GM19099 (cell line): ENCODE data around the gene ERF.
A peak's percentile ranks its signal among the peaks of the same experiment; 100 is the strongest.

Experiments used
- POLR2A ChIP-seq: IDR thresholded peaks from 3 replicates; pipeline ENCODE4 v1.6.1; 2011; ENCODE audit warnings: low read depth; ENCODE audit not compliant: insufficient read length; ENCODE audit errors: extremely low read depth

Gene ERF

DNA sequence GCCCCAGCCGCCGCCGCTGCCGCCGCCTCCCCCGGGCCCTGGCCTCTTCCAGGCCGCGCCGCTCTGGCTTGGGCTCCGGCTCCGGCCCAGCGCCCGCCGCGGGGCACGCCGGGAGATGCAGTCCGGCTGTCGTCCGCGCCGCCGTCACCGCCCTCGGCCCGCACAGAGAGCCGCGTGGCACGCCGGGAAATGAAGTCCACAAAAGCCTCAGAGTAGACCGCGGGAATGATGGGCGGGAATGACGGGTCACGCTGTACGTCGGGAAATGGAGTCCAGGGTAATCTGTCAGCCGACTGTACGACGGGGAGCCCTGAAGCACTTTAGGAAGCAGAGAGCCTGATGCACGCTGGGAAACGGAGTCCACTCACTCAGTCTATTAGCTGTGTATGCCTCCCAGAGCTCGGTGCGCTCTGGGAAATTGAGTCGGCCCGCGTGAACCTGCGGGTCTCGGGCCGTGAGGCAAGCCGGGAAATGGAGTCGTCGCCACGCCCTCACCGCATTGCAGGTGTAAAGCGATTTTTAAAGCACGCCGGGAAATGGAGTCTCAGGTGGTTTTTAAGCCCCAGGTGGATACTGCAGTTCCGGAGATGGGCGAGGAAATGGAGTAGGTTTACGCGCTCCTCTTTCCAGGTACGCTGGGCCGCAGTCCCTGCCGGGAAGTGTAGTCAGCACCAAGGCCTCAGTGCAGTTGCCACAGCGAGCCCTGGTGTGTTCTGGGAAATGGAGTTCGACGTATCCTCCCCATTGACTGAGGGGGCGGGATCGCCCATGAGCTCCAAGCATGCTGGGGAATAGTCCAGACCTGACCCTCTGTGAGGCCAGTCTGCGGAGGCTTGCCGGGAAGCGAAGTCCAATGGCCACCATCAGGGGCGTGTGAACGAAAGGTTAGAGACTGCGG lies 12.2 kb downstream of the ERF start, which contains the start of gene GSK3A:
Gene GSK3A (minus strand): TSS at position 91 of the 898 bp plus-strand sequence. CDS start 137 bp downstream, outside the sequence.
- peak; percentile 92 for TF ChIP-seq POLR2A

DNA sequence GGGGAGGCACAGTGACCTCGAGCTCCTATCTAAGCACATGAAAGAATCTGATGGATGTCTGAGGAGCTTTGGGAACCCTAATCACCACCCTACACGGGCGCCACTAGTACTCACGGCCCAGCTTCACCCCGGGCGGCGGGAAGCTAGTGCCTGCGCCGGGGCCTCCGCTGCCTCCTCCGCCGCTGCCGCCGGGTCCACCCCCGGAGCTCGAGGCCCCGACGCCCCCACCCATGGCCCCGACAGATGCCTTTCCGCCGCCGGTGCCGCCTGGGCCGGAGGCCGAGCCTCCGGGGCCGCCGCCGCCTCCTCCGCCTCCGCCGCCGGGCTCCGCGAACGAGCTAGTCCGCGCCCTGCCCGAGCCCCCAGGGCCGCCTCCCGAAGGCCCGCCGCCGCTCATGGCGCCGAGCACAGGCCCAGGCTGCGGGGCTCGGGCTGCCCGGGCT lies 12.8 kb downstream of the ERF start:
- TF ChIP-seq POLR2A, result no peak

GRCh38 chr19:42241279-42241678 lies 13.6 kb downstream of the ERF start:
- TF ChIP-seq POLR2A, result no peak

DNA sequence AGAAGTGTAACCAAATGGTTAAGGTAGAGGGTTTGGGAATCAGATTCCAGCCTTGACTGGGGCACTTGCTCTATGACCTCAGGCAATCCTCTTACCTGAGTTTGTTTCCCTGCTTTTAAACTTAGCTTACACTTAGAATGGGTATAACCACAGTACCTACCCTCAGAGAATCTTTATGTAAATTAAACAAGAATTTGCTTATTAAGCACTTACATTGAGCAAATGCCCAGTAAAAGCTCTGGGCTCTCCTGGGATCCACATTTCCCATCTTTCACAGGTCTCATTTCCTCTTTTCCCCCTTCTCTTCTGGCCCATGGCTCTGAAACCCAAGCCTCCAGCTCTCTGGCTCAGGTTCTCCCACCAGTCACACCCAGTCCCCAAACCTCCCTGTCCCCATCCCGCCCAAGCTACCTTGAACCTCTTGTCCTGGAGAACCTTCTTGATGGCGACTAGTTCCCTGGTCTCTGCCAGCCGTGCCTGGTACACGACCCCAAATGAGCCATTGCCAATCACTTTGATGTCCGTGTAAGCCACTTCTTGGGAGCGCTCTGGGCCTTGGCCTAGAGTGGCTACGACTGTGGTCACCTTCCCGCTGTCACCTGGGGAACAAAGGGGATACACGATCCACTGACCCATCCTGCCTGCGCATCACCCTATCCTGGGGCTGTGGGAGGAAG lies 15.2 kb downstream of the ERF start:
- no peak for TF ChIP-seq POLR2A

DNA sequence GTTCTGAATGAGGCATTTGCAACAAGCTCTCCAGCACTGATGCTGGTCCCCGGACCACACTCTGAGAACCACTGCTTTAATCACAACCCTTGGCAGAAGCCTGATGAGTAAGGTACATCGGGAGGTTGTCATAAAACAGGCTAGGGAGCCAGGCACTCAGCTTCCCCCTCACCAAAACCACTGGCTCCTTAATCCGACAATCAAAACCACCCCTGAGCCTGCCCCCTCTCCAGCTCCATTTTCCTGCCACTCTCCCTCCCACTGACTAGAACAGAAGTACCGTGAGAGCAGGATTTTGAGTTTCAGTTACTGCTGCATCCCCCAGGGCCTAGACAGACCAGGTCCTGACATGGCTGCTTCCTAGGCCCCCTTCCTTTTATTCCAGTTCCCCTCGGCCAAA lies 19.7 kb downstream of the ERF start:
- TF ChIP-seq POLR2A, result no peak

DNA sequence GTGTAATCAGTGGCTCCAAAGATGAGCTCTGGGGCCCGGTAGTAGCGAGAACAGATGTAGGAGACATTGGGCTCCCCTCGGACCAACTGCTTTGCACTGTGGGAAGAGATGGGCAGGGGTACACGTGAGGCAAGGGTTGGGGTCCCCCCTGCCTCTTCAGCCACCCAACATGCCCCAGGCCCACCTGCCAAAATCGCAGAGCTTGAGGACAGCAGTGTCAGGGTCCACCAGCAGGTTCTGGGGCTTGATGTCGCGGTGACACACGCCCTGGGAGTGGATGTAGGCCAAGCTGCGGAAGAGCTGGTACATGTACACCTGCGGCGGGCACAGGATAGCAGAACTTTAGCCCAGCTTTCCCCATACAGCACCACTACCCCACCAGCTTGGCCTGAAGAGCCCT lies 20.6 kb downstream of the ERF start:
- TF ChIP-seq POLR2A, result no peak

GRCh38 chr19:42233678-42234292 lies 21.1 kb downstream of the ERF start:
- TF ChIP-seq POLR2A, result no peak

- TF ChIP-seq POLR2A, result no peak
These were observed 21.8 kb downstream of the ERF start for GRCh38 chr19:42233106-42233505.

GRCh38 chr19:42232435-42232834 lies 22.5 kb downstream of the ERF start:
- no peak for TF ChIP-seq POLR2A

DNA sequence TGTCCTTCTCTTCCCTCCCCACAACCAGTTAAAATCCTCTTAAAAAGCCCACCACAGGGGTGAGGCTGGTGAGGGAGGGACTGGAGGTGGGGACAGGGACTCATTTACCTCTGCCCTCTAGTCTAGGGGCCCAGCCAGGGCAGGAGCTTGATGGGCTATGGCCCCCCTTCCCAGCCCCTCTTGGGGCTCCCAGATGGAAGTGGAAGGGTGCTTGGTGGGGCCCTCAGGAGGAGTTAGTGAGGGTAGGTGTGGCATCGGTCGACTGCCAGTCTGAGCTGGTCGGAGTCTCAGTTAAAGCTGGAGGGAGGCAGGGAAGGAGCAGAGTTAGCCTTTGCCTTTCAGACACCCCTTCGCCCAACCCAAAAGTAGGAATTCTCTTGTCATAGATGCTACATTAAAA lies 24.4 kb downstream of the ERF start:
- no peak for TF ChIP-seq POLR2A

- TF ChIP-seq POLR2A, result no peak
These were observed 25.0 kb downstream of the ERF start for GRCh38 chr19:42229855-42230351.

DNA sequence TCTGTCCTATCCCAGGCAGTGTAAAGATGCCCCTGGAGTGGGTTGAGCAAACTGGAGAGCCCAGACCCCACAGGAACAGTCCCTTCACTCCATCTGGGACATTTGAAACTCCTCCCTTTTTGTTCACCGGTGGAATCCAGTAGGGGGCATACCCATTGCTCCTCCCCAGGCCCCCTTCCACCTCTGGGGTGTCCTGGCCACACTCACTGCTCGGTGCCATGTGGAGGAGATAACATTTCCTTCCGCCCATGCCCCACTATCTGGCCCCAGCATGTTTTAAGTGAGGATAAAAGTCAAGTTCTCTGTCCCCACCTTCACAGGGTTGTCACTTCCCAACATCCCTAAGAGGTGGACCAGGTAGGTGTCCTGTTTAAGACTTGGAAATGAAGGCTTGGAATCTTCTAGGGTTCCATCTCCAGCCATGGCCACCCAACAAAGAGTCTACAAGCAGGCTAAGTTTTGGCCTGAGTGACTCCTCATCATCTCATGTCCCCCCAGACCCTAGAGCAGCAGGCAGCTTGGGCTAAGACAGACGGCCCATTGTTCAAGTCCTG lies 25.6 kb downstream of the ERF start:
- TF ChIP-seq POLR2A, result no peak

DNA sequence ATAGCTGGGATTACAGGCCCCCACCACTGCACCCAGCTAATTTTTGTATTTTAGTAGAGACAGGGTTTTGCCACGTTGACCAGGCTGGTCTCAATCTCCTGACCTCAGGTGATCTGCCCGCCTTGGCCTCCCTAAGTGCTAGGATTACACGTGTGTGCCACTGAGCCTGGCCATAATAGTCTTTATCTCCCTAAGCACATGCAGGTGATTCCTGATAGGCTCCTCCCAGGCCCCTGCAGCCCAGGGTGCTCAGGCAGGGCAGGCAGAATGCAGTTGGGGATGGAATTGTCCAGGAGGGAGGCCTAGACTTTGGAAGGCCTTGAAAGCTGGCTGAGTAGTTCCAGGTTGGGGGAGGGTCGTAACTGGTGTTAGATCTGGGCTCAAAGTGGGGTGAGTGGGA lies 26.3 kb downstream of the ERF start:
- peak; percentile 3 for TF ChIP-seq POLR2A

- TF ChIP-seq POLR2A, result no peak
These were observed 28.0 kb downstream of the ERF start for GRCh38 chr19:42226886-42227285.

DNA sequence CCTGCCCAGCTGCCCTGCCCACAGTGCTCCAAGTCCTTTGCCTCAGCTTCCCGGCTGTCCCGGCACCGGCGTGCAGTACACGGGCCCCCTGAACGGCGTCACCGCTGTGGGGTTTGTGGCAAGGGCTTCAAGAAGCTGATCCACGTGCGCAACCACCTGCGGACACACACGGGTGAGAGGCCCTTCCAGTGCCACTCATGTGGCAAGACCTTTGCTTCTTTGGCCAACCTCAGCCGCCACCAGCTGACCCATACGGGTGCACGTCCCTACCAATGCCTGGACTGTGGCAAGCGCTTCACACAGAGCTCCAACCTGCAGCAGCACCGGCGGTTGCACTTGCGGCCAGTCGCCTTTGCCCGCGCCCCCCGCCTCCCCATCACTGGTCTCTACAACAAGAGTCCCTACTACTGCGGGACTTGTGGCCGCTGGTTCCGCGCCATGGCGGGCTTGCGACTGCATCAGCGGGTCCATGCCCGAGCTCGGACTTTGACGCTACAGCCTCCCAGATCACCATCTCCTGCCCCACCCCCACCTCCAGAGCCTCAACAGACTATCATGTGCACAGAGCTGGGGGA lies 29.1 kb downstream of the ERF start:
- no peak for TF ChIP-seq POLR2A
